Measurements from ENCODE around the gene KIF26B.

DNA sequence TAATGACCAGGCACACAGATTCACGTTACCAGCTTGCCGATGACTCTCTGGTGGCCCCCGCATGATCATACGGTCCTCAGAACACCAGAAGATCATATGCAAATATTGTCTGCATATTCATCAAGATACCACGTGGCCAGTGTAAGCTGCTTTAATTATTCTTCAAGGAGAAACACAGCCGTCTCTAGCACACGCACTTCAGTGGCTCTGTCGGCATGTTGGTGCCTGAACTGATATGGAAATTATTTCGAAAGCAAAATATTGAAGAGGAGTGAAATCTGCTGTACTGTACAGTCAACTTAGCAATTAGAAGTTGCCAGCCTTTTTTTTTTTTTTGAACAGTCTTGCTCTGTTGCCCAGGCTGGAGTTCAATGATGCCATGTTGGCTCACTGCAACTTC is 5.9 kb upstream of the KIF26B start:
- no peak for TF ChIP-seq EZH2 (IDR thresholded peaks at IDR 0.05; ENCODE audit: insufficient read depth, poor library complexity, severe bottlenecking)
- TF ChIP-seq EZH2phosphoT487 (IDR thresholded peaks at IDR 0.05; ENCODE audit: insufficient read depth, low read depth): no peak

Data from GM23248 (cell line).